ENCODE data around the gene WDR62.
A peak's percentile ranks its signal among the peaks of the same experiment; 100 is the strongest.

The WDR62 gene

GRCh38 chr19:36047835-36048234, 6.9 kb upstream of the WDR62 start:
- TF ChIP-seq CTCF (IDR thresholded peaks at IDR 0.05), result no peak

- no peak for TF ChIP-seq CTCF (IDR thresholded peaks at IDR 0.05)
Observed at GRCh38 chr19:36049080-36049698, 5.5 kb upstream of the WDR62 start.

GRCh38 chr19:36051236-36051635, 3.5 kb upstream of the WDR62 start:
- TF ChIP-seq CTCF (IDR thresholded peaks at IDR 0.05), result no peak

- TF ChIP-seq CTCF (IDR thresholded peaks at IDR 0.05), result no peak
Observed at GRCh38 chr19:36051637-36052036, 3.1 kb upstream of the WDR62 start.

GRCh38 chr19:36054119-36054732, 471 bp upstream of the WDR62 start, which contains the start of gene THAP8:
TSS of gene THAP8 (minus strand) at chr19:36054285. CDS start at chr19:36054217, 68 bp downstream.
- peak; percentile 41; the same call in 1 of the 2 replicates for TF ChIP-seq CTCF (IDR thresholded peaks at IDR 0.05)

GRCh38 chr19:36058481-36059179, 3.9 kb downstream of the WDR62 start:
- no peak for TF ChIP-seq CTCF (IDR thresholded peaks at IDR 0.05)

- no peak for TF ChIP-seq CTCF (IDR thresholded peaks at IDR 0.05)
Observed at GRCh38 chr19:36059180-36059910, 4.6 kb downstream of the WDR62 start.

All from LNCAP (cell line).